Ovary (tissue), 9 donors: ENCODE results near the gene GPC3. TPM values are rescaled to one million over a fixed set of nuclear protein-coding genes. Genes with fewer than 3 reads are reported as not detected.

ENCODE experiments used
- DNase-seq, 5 donors: peaks; one replicate each; pipeline ENCODE4 v3.0.0-alpha.2; 2019 to 2020
- H3K27ac ChIP-seq, 2 donors: fragments of 200-600 bp; one replicate each; pipeline versions ENCODE4 v1.5.1 to v1.8.0; 2019 to 2022
- H3K27me3 ChIP-seq: fragments of 200-600 bp; one replicate; pipeline ENCODE4 v1.8.0; 2022
- H3K36me3 ChIP-seq: fragments of 200-600 bp; sonication (generic); one replicate; pipeline ENCODE4 v1.5.1; 2019
- H3K4me1 ChIP-seq: one replicate; pipeline ENCODE4 v1.8.1; 2013; ENCODE audit warnings: mild to moderate bottlenecking, moderate library complexity; ENCODE audit not compliant: insufficient read depth
- H3K4me3 ChIP-seq: fragments of 200-600 bp; sonication (generic); one replicate; pipeline ENCODE4 v1.5.1; 2017
- H3K9me3 ChIP-seq, 2 donors: fragments of 200-600 bp in 1 of 2; sonication (generic) in 1 of 2; one replicate each; pipeline versions ENCODE4 v1.5.1 to v1.8.1; 2013 to 2019; ENCODE audit warnings: mild to moderate bottlenecking in 1 of 2, moderate library complexity in 1 of 2
- EP300 ChIP-seq: sonication (generic); formaldehyde crosslinking; IDR thresholded peaks from one replicate; pipeline ENCODE4 v1.6.1; 2017; ENCODE audit warnings: antibody characterized with exemption
- POLR2A ChIP-seq: fragments of 450-650 bp; IDR thresholded peaks from one replicate; pipeline ENCODE4 v1.6.1; 2017; ENCODE audit warnings: antibody characterized with exemption, mild to moderate bottlenecking, moderate library complexity
- WGBS, 3 donors: extraction: QIAGEN DNeasy Blood & Tissue Kit in 1 of 3; methylation state at CpG; one replicate each; pipeline versions ENCODE4 v1.1.5 to v1.1.7; 2013 to 2017; 5-methylcytosine and 5-hydroxymethylcytosine counted together
- intact Hi-C, 4 donors: fragments of 100-400 bp; cut with DNase I; formaldehyde crosslinking; loops; one replicate each; pipeline versions ENCODE4 v1.11.0 to v1.15.1; 2022 to 2023
- polyA plus RNA-seq, 2 donors: library from polyadenylated mRNA; stranded (reverse); fragments of 200-250 nt in 1 of 2; fragments of 350-450 nt in 1 of 2; fragmentation: Illumina TruSeq in 1 of 2; extraction: RNeasy Lipid Tissue Mini Kit (QIAGEN cat#74804) in 1 of 2; gene quantifications; one replicate each; pipeline ENCODE4 v1.2.3, GENCODE V29; 2013 to 2014
- total RNA-seq, 7 donors: library from RNA; depleted of rRNA in 2 of 7; stranded (reverse); fragments of >200 nt in 2 of 7; fragmentation: NEBNext Ultra II Directional in 3 of 7; extraction: Animal tissue kit (Norgen Biotek cat#: 25700) in 3 of 7; gene quantifications; one replicate each; pipeline versions ENCODE4 v1.1.0 to v1.2.4, GENCODE V29; 2016 to 2023
- TF ChIP-seq, protein P1 (sequence below), 3 donors: fragments of 450-650 bp in 2 of 3; fragments of 200-600 bp in 1 of 3; IDR thresholded peaks; one replicate each; pipeline versions ENCODE4 v1.5.1 to v1.8.0; 2016 to 2022; ENCODE audit warnings: antibody characterized with exemption in 3 of 3, mild to moderate bottlenecking in 1 of 3
- donor health status: DM: no; HTN: no; CAD: no; lungs with moderate emphysema.
- donor health status: DM: no; HTN: no; CAD: no.
- donor health status: Bipolar disorder and iron deficiency.
- donor health status: DM: yes; HTN: yes; CAD: no.
- donor health status: DM: no; HTN: no; CAD: no.
- donor health status: DM: yes; HTN: yes; CAD: no.

The GPC3 gene
- total and polyA plus RNA-seq, 9 donors, result 4.5 to 91.8 (median 12.1) TPM

DNA sequence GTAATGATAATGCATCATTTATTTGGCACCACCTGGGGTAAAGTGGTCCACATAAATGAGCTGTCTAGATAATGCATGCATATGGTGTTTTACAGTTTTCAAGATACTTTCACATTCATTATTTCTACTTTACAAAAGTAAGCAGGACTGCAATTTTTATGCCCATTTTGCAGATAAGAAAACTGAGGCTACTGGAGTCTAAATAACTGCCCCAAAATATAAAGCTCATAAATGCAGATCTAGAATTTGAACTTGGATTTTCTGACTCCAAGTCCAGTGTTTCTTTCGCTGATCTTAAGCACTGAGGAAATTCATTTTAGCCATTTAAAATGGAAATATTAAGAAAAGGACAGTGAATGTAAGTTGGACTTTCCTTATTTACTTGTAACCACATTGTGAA lies 36.5 kb downstream of the GPC3 start:
- H3K27ac ChIP-seq, result no peak overlapping the region
- DNase-seq, result no peak
- no peak overlapping the region for H3K4me3 ChIP-seq
- TF ChIP-seq EP300 (no peak), POLR2A (no peak)
- TF ChIP-seq, protein P1, sequence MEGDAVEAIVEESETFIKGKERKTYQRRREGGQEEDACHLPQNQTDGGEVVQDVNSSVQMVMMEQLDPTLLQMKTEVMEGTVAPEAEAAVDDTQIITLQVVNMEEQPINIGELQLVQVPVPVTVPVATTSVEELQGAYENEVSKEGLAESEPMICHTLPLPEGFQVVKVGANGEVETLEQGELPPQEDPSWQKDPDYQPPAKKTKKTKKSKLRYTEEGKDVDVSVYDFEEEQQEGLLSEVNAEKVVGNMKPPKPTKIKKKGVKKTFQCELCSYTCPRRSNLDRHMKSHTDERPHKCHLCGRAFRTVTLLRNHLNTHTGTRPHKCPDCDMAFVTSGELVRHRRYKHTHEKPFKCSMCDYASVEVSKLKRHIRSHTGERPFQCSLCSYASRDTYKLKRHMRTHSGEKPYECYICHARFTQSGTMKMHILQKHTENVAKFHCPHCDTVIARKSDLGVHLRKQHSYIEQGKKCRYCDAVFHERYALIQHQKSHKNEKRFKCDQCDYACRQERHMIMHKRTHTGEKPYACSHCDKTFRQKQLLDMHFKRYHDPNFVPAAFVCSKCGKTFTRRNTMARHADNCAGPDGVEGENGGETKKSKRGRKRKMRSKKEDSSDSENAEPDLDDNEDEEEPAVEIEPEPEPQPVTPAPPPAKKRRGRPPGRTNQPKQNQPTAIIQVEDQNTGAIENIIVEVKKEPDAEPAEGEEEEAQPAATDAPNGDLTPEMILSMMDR (IDR thresholded peaks at IDR 0.05), result no peak
- H3K9me3 ChIP-seq, result no peaks in the 10 kb centered on the region
- WGBS, 3 donors, result 62 to 73% (median 63%) methylated on average over 1 of the region's 1 CpG
- intact Hi-C loops, result no loop called here
- no peaks in the 10 kb centered on the region for H3K36me3 ChIP-seq
- no peaks in the 10 kb centered on the region for H3K27me3 ChIP-seq
- H3K4me1 ChIP-seq, result no peaks in the 10 kb centered on the region

DNA sequence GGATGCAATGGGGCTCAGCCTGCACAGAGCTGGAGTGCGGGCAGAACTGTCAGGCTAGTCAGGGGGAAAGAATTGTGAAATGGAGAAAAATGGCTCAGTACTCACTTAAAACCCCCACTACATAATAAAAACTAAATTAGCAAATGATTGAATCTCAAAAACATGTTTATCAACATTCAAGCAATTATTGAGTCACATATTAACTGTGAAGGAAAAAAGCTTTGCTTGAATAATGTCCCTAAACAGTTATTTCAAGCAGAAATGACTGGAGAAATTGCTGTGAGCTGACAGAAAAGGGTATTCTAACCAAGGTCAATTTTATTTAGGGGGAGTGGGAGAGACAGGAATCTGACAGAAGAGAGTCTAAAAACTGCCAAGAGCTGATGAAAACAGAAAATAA lies 37.4 kb downstream of the GPC3 start:
- Histone ChIP-seq H3K4me1 (no peaks in the 10 kb centered on the region), H3K27ac (no peak overlapping the region), H3K36me3 (no peaks in the 10 kb centered on the region), H3K9me3 (no peaks in the 10 kb centered on the region), H3K4me3 (no peak overlapping the region), H3K27me3 (no peaks in the 10 kb centered on the region)
- DNase-seq, result no peak
- WGBS, 3 donors, result 69 to 76% (median 70%) methylated on average over 1 of the region's 1 CpG
- TF ChIP-seq POLR2A, result no peak
- no peak for TF ChIP-seq EP300
- TF ChIP-seq, protein P1 (IDR thresholded peaks at IDR 0.05), result no peak
- intact Hi-C loops, result no loop called here

DNA sequence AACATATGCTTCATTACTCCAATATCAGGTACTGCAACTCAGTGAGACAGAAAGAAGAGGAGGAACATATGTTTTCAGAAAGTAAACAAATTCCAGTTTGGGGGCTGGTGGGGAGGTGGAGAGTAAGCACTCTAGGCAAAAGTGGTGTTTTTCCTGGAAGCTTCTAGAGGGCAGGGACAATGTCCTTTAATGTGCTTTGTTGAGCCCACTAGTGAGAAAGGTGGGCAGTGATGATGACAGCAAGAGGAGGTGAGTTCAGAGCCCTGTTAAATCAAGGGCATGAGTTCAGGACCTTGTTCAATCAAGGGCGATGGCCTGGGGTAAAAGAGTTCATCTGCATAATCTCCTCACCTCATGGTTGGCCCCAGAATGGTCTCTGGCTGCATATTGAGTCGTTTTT lies 38.4 kb downstream of the GPC3 start:
- Histone ChIP-seq H3K27me3 (no peaks in the 10 kb centered on the region), H3K36me3 (no peaks in the 10 kb centered on the region), H3K4me1 (no peaks in the 10 kb centered on the region), H3K9me3 (no peaks in the 10 kb centered on the region), H3K27ac (no peak overlapping the region), H3K4me3 (no peak overlapping the region)
- TF ChIP-seq, protein P1 (IDR thresholded peaks at IDR 0.05), result no peak
- no peak for TF ChIP-seq POLR2A
- TF ChIP-seq EP300, result no peak
- WGBS, 3 donors, result 33 to 41% (median 36%) methylated on average over 2 of the region's 2 CpGs
- DNase-seq, result no peak
- intact Hi-C loops, result no loop called here

DNA sequence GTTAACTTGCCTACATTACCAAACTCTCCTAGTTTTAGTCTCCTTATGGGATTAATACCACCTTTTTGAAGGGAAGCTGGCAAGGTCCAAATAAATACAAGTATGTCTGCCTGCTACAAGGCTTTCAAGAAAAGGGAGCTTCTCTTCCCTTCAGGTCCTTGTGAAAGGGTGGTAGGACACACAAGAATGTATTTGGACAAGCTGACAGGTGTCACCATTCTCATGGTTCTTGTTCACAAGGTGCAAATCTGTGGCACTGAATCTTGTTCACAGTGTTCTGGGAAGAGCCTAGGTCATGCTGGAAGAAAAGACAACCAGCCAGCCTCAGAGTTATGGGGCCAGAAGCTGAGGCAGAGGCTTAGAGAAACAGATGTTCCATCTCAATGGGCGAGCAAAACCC lies 41.9 kb downstream of the GPC3 start:
- TF ChIP-seq, protein P1 (IDR thresholded peaks at IDR 0.05), result no peak
- TF ChIP-seq EP300 (no peak), POLR2A (no peak)
- intact Hi-C loops, result no loop called here
- WGBS, 3 donors, result 58 to 79% (median 76%) methylated on average over 1 of the region's 1 CpG
- no peak overlapping the region for H3K4me3 ChIP-seq
- no peaks in the 10 kb centered on the region for H3K9me3 ChIP-seq
- H3K27me3 ChIP-seq, result no peaks in the 10 kb centered on the region
- DNase-seq, result no peak
- no peak overlapping the region for H3K27ac ChIP-seq
- no peaks in the 10 kb centered on the region for H3K36me3 ChIP-seq
- no peaks in the 10 kb centered on the region for H3K4me1 ChIP-seq
